Breast epithelium (tissue), 4 donors: ENCODE results near the gene NFIB. TPM values are rescaled to one million over a fixed set of nuclear protein-coding genes. Genes with fewer than 3 reads are reported as not detected.

Experiments used
- DNase-seq, 2 donors: peaks; one replicate each; pipeline ENCODE4 v3.0.0-alpha.2; 2019; ENCODE audit warnings: low spot score in 2 of 2
- H3K27ac ChIP-seq, 2 donors: fragments of 200-600 bp; sonication (generic) in 1 of 2; one replicate each; pipeline ENCODE4 v1.5.1; 2016 to 2019; ENCODE audit warnings: mild to moderate bottlenecking in 1 of 2
- H3K27me3 ChIP-seq, 2 donors: fragments of 200-600 bp; sonication (generic) in 1 of 2; one replicate each; pipeline versions ENCODE4 v1.5.1 to v1.6.0; 2017 to 2019; ENCODE audit warnings: control low read depth in 1 of 2, mild to moderate bottlenecking in 1 of 2
- H3K36me3 ChIP-seq: fragments of 200-600 bp; one replicate; pipeline ENCODE4 v1.5.1; 2019
- H3K4me1 ChIP-seq, 2 donors: fragments of 200-600 bp; sonication (generic); one replicate each; pipeline ENCODE4 v1.5.1; 2016 to 2019; ENCODE audit warnings: control low read depth in 1 of 2
- H3K4me3 ChIP-seq, 3 donors: fragments of 200-600 bp; sonication (generic); 1 replicate in 2 of 3; 2 replicates in 1 of 3; pipeline ENCODE4 v1.5.1; 2016 to 2019; ENCODE audit warnings: mild to moderate bottlenecking in 3 of 3, moderate library complexity in 2 of 3
- H3K9me3 ChIP-seq, 2 donors: fragments of 200-600 bp; sonication (generic) in 1 of 2; one replicate each; pipeline ENCODE4 v1.5.1; 2016 to 2019; ENCODE audit warnings: control low read depth in 1 of 2
- POLR2A ChIP-seq: fragments of 450-650 bp; IDR thresholded peaks from one replicate; pipeline ENCODE4 v1.6.1; 2016; ENCODE audit warnings: antibody characterized with exemption, mild to moderate bottlenecking, moderate library complexity
- POLR2AphosphoS5 ChIP-seq, 3 donors: sonication (generic); formaldehyde crosslinking; IDR thresholded peaks; one replicate each; pipeline ENCODE4 v1.6.1; 2017; ENCODE audit warnings: antibody characterized with exemption in 3 of 3
- intact Hi-C: fragments of 100-400 bp; cut with DNase I; formaldehyde crosslinking; loops from one replicate; pipeline ENCODE4 v1.15.1; 2023; ENCODE audit warnings: low total_unique reads
- total RNA-seq, 3 donors: library from RNA; depleted of rRNA; stranded (reverse); fragments of >200 nt; gene quantifications; one replicate each; pipeline ENCODE4 v1.1.0, GENCODE V29; 2016
- TF ChIP-seq, protein P1 (sequence below), 3 donors: fragments of 450-650 bp; IDR thresholded peaks; one replicate each; pipeline ENCODE4 v1.5.1; 2016 to 2017; ENCODE audit warnings: antibody characterized with exemption in 3 of 3, mild to moderate bottlenecking in 3 of 3, moderate library complexity in 3 of 3

NFIB gene
- total RNA-seq, 3 donors from 2014 or later = 95.2 to 237 (median 105) TPM

DNA sequence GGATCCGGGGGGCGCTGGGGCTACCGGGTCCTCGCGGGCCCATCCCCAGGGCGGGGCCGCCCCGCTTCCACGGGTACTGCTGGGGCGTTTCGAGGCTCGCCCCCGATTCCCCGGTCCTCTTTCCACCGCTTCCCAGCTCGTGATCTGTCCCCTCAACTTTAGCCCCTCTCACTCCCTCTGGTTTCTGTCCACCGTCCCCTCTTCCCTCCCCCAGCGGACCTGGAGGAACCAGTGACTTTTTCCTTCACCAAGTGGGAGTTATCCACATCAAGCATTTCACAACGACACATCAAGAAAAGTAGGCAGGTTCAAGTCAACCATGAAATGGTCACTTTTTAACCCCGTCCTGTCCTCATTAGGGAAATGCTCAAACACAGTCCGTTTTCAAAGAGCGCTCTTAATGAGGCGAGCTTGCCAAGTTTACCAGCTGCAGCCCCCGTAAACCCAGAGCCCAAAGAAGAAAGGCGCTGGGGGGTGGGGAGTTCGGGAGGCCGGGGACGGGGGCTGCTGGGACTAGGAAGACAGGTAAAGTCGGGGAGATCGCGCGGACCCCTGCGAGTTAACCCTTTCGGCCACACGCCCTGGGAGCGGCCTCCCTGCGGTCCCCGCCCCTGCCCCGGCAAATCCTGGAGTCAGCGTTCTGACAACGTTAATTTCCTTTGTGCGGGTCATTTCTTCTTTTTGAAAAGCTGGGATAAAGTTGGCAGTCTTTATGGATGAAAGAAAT, 2.1 kb upstream of the NFIB start:
- TF ChIP-seq POLR2A (no peak), POLR2AphosphoS5 (IDR thresholded peaks at IDR 0.05) (peak in 1 of 3 donors; percentile 21)
- TF ChIP-seq, protein P1, sequence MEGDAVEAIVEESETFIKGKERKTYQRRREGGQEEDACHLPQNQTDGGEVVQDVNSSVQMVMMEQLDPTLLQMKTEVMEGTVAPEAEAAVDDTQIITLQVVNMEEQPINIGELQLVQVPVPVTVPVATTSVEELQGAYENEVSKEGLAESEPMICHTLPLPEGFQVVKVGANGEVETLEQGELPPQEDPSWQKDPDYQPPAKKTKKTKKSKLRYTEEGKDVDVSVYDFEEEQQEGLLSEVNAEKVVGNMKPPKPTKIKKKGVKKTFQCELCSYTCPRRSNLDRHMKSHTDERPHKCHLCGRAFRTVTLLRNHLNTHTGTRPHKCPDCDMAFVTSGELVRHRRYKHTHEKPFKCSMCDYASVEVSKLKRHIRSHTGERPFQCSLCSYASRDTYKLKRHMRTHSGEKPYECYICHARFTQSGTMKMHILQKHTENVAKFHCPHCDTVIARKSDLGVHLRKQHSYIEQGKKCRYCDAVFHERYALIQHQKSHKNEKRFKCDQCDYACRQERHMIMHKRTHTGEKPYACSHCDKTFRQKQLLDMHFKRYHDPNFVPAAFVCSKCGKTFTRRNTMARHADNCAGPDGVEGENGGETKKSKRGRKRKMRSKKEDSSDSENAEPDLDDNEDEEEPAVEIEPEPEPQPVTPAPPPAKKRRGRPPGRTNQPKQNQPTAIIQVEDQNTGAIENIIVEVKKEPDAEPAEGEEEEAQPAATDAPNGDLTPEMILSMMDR (IDR thresholded peaks at IDR 0.05) = no peak
- Histone ChIP-seq H3K36me3 (no peaks in the 10 kb centered on the region), H3K4me3 (peak overlapping the region; percentile 73 to 83 (median 79)), H3K4me1 (no peaks in the 10 kb centered on the region), H3K27ac (peak overlapping the region; percentile 99), H3K9me3 (no peaks in the 10 kb centered on the region), H3K27me3 (no peaks in the 10 kb centered on the region)
- intact Hi-C loops = no loop called here
- no peak for DNase-seq

DNA sequence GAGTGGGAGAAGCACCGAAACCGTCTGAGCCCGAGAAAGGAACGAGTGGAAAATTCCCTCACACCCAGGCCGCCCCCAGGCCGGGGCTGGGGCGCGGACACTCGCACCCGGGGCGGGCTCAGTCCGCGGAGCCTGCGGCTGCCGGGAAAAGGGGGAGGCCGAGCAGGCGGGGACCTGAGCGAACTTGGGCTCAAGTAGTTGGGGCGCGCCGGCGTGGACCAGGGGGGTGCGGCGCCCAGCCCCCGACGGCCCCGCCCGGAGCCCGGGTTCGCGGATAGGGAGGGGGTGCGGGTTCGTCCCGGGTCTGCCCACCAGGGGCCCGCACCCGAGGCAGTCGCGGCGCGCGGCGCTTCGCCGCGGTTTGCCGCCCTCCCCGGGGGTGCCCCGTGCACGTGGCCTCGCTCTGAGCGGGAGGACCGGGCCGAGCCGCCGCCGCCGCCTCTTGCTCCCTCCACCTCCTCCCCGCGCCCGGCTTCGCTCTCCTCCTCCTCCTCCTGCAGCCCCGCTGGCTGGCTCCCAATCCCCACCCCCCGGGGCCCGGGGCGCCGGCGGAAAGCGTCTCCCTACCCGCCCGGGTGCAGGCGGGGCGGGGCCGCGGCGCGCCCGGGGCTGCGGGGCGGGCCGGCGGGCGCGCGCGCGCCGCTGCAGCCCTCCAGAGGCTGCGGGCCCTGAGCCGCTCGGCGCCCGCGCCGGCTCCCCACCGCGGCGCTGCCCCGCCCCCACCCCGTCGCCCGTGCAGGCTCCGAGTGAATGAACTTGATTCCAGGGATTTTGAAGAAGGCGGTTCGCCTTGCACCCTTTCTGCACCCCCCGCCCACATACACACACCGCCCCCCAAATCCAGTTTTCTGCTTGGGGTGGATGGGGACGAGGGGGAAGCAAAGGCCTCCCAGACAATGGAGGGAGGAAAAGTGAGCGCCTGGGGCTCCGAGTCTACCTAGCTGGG, 1.3 kb upstream of the NFIB start:
- no peaks in the 10 kb centered on the region for H3K36me3 ChIP-seq
- H3K27me3 ChIP-seq = no peaks in the 10 kb centered on the region
- H3K4me3 ChIP-seq = peak overlapping the region; percentile 73 to 83 (median 79)
- intact Hi-C loops = no loop called here
- no peaks in the 10 kb centered on the region for H3K9me3 ChIP-seq
- H3K27ac ChIP-seq = peak overlapping the region; percentile 99
- TF ChIP-seq POLR2AphosphoS5 (IDR thresholded peaks at IDR 0.05) (peak; percentile 6 to 34 (median 23)), POLR2A (no peak)
- TF ChIP-seq, protein P1 (IDR thresholded peaks at IDR 0.05) = peak in 2 of 3 donors; percentile 23 to 31
- no peaks in the 10 kb centered on the region for H3K4me1 ChIP-seq
- DNase-seq = peak; percentile 89 to 90

DNA sequence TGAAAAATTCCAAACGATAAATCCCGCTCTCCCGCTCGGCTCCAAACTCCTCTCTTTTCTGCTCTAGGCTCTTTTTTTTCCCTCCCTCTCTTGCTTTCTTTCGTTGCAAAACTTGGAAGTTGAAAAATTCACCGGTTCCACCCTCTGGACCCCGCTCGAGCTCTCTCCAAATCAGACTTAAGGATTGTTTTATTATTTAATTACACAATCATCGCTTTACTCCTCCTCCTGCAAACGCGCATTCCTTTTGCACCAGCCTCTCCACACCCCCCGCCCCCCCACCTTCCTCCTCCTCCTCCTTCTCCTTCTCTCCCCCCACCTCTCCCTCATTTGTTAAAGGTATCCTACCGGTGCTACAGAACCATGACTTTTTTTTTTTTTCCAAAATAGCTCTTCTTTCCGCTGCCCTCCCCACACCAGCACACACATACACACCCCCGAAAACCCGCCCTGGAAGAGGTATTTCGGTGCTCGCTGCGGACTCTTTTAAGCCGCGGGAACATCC, 535 bp upstream of the NFIB start:
- Histone ChIP-seq H3K27ac (peak overlapping the region; percentile 96 to 99), H3K4me3 (peak overlapping the region; percentile 73 to 83 (median 79)), H3K4me1 (no peaks in the 10 kb centered on the region), H3K9me3 (no peaks in the 10 kb centered on the region), H3K36me3 (no peaks in the 10 kb centered on the region), H3K27me3 (no peaks in the 10 kb centered on the region)
- TF ChIP-seq POLR2AphosphoS5 (IDR thresholded peaks at IDR 0.05) (peak in 1 of 3 donors; percentile 7), POLR2A (peak; percentile 61)
- TF ChIP-seq, protein P1 (IDR thresholded peaks at IDR 0.05) = no peak
- DNase-seq = peak; percentile 74 to 84
- intact Hi-C loops = no loop called here

DNA sequence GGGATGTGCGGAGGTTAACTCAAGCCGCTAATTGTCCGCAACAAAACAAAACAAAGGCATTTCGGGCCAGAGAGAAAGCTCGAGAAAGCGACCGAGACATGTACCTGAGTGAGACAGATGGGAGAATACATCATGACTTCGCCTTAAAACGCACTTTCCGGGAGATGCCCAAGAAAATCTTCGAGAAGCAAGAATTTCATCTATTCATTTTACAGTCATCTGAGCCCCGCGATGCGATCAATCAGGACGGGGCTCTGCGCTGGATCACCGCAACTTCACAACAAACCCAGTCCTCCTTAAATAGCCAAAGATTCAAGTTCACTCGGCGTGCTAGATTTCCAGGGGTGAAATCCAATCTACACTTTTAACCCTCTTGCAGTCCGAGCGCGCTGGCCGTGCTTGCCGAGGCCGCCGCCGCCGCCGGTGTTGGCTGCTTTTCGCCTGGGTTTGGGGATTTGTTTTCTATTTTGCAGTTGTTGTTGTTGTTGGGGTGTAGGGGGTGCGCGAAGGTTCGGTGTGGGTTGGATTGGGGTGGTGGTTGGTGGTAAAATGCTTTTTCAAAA, 482 bp downstream of the NFIB start:
- no peaks in the 10 kb centered on the region for H3K4me1 ChIP-seq
- no peak for DNase-seq
- TF ChIP-seq POLR2AphosphoS5 (IDR thresholded peaks at IDR 0.05) (peak in 1 of 3 donors; percentile 33), POLR2A (no peak)
- TF ChIP-seq, protein P1 (IDR thresholded peaks at IDR 0.05) = no peak
- no peaks in the 10 kb centered on the region for H3K27me3 ChIP-seq
- peak overlapping the region; percentile 96 to 99 for H3K27ac ChIP-seq
- no peaks in the 10 kb centered on the region for H3K9me3 ChIP-seq
- intact Hi-C loops = no loop called here
- no peaks in the 10 kb centered on the region for H3K36me3 ChIP-seq
- peak overlapping the region; percentile 73 to 83 (median 79) for H3K4me3 ChIP-seq
